Muscle layer of duodenum (tissue), 2 donors: ENCODE results near the gene LEMD1.

Source experiments
- H3K27ac ChIP-seq: one replicate; pipeline ENCODE4 v1.7.0; 2013; ENCODE audit warnings: mild to moderate bottlenecking, low read length
- H3K27me3 ChIP-seq: one replicate; pipeline ENCODE4 v1.7.0; 2013; ENCODE audit warnings: low read depth, mild to moderate bottlenecking, control low read depth, low read length
- H3K36me3 ChIP-seq, 2 donors: one replicate each; pipeline ENCODE4 v1.7.0; 2013; ENCODE audit warnings: low read length in 2 of 2, control low read depth in 1 of 2, mild to moderate bottlenecking in 1 of 2; ENCODE audit not compliant: insufficient read depth in 2 of 2, control insufficient read depth in 1 of 2
- H3K4me1 ChIP-seq, 2 donors: one replicate each; pipeline ENCODE4 v1.7.0; 2013; ENCODE audit warnings: low read length in 2 of 2, mild to moderate bottlenecking in 2 of 2, control low read depth in 1 of 2, moderate library complexity in 1 of 2; ENCODE audit not compliant: insufficient read depth in 2 of 2, control insufficient read depth in 1 of 2
- H3K4me3 ChIP-seq, 2 donors: one replicate each; pipeline ENCODE4 v1.7.0; 2013; ENCODE audit warnings: low read length in 2 of 2, low read depth in 1 of 2, mild to moderate bottlenecking in 1 of 2
- H3K9me3 ChIP-seq, 2 donors: one replicate each; pipeline ENCODE4 v1.7.0; 2013; ENCODE audit warnings: low read length in 2 of 2, control low read depth in 1 of 2, mild to moderate bottlenecking in 1 of 2; ENCODE audit not compliant: control insufficient read depth in 1 of 2
- donor health status: healthy.

Gene LEMD1

GRCh38 chr1:205332015-205332791, 89.7 kb downstream of the LEMD1 start:
- Histone ChIP-seq H3K9me3 (no peaks in the 10 kb centered on the region), H3K4me3 (no peak overlapping the region), H3K27me3 (no peaks in the 10 kb centered on the region), H3K36me3 (no peaks in the 10 kb centered on the region), H3K4me1 (no peaks in the 10 kb centered on the region), H3K27ac (no peak overlapping the region)
